SK-N-SH (cell line): ENCODE measurements around the gene TUBGCP5.

Experiments used
- EZH2phosphoT487 ChIP-seq: fragments of 200-600 bp; sonication (generic); IDR thresholded peaks from 2 replicates; pipeline ENCODE4 v1.6.1; 2017; ENCODE audit warnings: low read depth, mixed run types, mild to moderate bottlenecking, antibody characterized with exemption, moderate library complexity, borderline replicate concordance
- NFIC ChIP-seq: IDR thresholded peaks from 2 replicates; pipeline ENCODE4 v1.4.0; 2012; ENCODE audit warnings: borderline replicate concordance
- POLR2AphosphoS5 ChIP-seq: IDR thresholded peaks from 2 replicates; pipeline ENCODE4 v1.6.1; 2012; ENCODE audit warnings: low read depth, low read length

DNA sequence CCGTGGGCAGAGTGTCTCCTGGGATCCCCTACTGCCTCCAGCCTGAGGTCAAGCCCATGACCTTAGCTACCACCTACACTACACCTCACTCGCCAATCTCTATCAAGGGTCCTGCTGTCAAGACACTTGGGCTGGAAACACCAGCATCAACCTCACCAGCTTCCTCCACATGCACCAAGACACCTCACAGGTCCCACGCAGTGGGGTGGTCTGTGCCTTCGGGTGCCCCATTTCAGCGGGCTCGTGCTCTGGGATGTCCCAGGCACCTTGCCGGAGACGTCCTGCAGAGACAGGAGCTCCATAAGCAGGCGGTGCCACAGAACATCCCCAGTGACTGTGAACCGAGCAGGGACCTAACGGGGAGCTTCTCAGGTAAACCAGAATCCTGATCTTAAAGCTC lies 79.2 kb downstream of the TUBGCP5 start:
- TF ChIP-seq POLR2AphosphoS5 (no peak), EZH2phosphoT487 (no peak), NFIC (no peak)
